K562 (cell line): ENCODE results near the gene TLE3. TPM values are rescaled to one million over a fixed set of nuclear protein-coding genes. Genes with fewer than 3 reads are reported as not detected.

ENCODE experiments used
- ATAC-seq: fragments of 200-7000 bp; cut with Tn5 transposase; 3 replicates; pipeline ENCODE4 v1.9.1; 2020; ENCODE audit warnings: moderate library complexity
- BruUV-seq: library from RNA; stranded (reverse); fragments of 400-500 nt; replicated peaks from 2 replicates; lab custom pipeline; 2021; lab: Mats Ljungman, UMichigan
- CTCF ChIA-PET: fragments of 300-600 bp; formaldehyde crosslinking; extraction: SDS; loops from one replicate; lab custom pipeline; 2021; ENCODE audit warnings: low intra/inter-chr PET ratio; lab: Yijun Ruan, JAX
- POLR2A ChIA-PET: fragments of 300-600, 350-650 bp; sonication (Branson Sonifier 250); formaldehyde crosslinking; extraction: SDS; loops from one replicate; lab custom pipeline; 2021; ENCODE audit warnings: antibody characterized with exemption, inconsistent platforms; lab: Yijun Ruan, JAX
- DNase-seq, 4 experiments: peaks; one replicate each; pipeline versions ENCODE4 v3.0.0 to v3.0.0-alpha.2; 2011 to 2018; ENCODE audit warnings: low spot score in 3 of 4, mixed read lengths in 3 of 4; ENCODE audit errors: extremely low read depth in 1 of 4
- FAIRE-seq: peaks from 2 replicates; lab custom pipeline; 2011; peaks lifted over from hg19 to GRCh38; lab: Jason Lieb, UNC
- H2AFZ ChIP-seq: 2 replicates; pipeline ENCODE4 v1.6.0; 2011; ENCODE audit warnings: low read depth, low read length, control low read depth, inconsistent platforms
- H3K27ac ChIP-seq: fragments of 200-600 bp; 3 replicates; pipeline ENCODE4 v1.8.0; 2011; ENCODE audit warnings: low read depth, mild to moderate bottlenecking, control low read depth, inconsistent platforms, low read length, moderate library complexity, mixed read lengths; ENCODE audit errors: extremely low read depth
- H3K27me3 ChIP-seq, 2 experiments: fragments of 300-600 bp in 1 of 2; 2 replicates in 1 of 2; 3 replicates in 1 of 2; pipeline versions ENCODE4 v1.6.0 to v1.8.0; 2011; ENCODE audit warnings: inconsistent platforms in 2 of 2, low read length in 2 of 2, mild to moderate bottlenecking in 1 of 2, mixed read lengths in 1 of 2, moderate library complexity in 1 of 2; ENCODE audit not compliant: control insufficient read depth in 2 of 2, insufficient read depth in 2 of 2
- H3K36me3 ChIP-seq: fragments of 300-600 bp; 3 replicates; pipeline ENCODE4 v1.8.0; 2011; ENCODE audit warnings: mild to moderate bottlenecking, low read length, inconsistent platforms; ENCODE audit not compliant: control insufficient read depth, insufficient read depth
- H3K4me1 ChIP-seq, 2 experiments: fragments of 200-600 bp in 1 of 2; replicated peaks in 1 of 2; 2 replicates in 1 of 2; 3 replicates in 1 of 2; pipeline versions ENCODE4 v1.5.1 to v1.8.0; 2011; ENCODE audit warnings: inconsistent platforms in 2 of 2, low read length in 2 of 2, mild to moderate bottlenecking in 1 of 2, mixed read lengths in 1 of 2, moderate library complexity in 1 of 2; ENCODE audit not compliant: control insufficient read depth in 2 of 2, insufficient read depth in 2 of 2
- H3K4me2 ChIP-seq: 2 replicates; pipeline ENCODE4 v1.6.1; 2011; ENCODE audit warnings: low read length, control low read depth, inconsistent platforms, mixed read lengths; ENCODE audit not compliant: insufficient read depth
- H3K4me3 ChIP-seq: fragments of 200-600 bp; sonication (generic), shearing (Covaris generic); 2 replicates; pipeline ENCODE4 v1.5.1; 2016; ENCODE audit warnings: control low read depth, inconsistent platforms
- H3K79me2 ChIP-seq: fragments of 200-600 bp; 3 replicates; pipeline ENCODE4 v1.8.0; 2011; ENCODE audit warnings: low read length, inconsistent platforms; ENCODE audit not compliant: control insufficient read depth, insufficient read depth
- H3K9ac ChIP-seq, 2 experiments: 2 replicates each; pipeline versions ENCODE4 v1.6.0 to v1.6.1; 2011; ENCODE audit warnings: low read depth in 2 of 2, low read length in 2 of 2, control low read depth in 1 of 2, inconsistent platforms in 1 of 2, mild to moderate bottlenecking in 1 of 2, mixed read lengths in 1 of 2; ENCODE audit not compliant: insufficient read depth in 1 of 2
- H3K9me1 ChIP-seq: one replicate; pipeline ENCODE4 v1.6.0; 2011; ENCODE audit warnings: inconsistent platforms, mild to moderate bottlenecking, low read length, moderate library complexity; ENCODE audit not compliant: control insufficient read depth, insufficient read depth
- H3K9me3 ChIP-seq: replicated peaks from 2 replicates; pipeline ENCODE4 v1.5.1; 2011; ENCODE audit warnings: low read depth, low read length, inconsistent platforms; ENCODE audit not compliant: control insufficient read depth, insufficient read depth
- H4K20me1 ChIP-seq: replicated peaks from 2 replicates; pipeline ENCODE4 v1.6.1; 2011; ENCODE audit warnings: low read length, inconsistent platforms, mixed read lengths; ENCODE audit not compliant: control insufficient read depth, insufficient read depth
- CBX2 ChIP-seq: fragments of 200-600 bp; sonication (generic); IDR thresholded peaks from one replicate; pipeline ENCODE4 v1.6.1; 2012; ENCODE audit warnings: mild to moderate bottlenecking, low read length, inconsistent platforms; ENCODE audit not compliant: insufficient read depth, poor library complexity, severe bottlenecking
- HDGF ChIP-seq: fragments of 450-650 bp; IDR thresholded peaks from 2 replicates; pipeline ENCODE4 v1.6.1; 2016
- HNRNPH1 ChIP-seq: fragments of 200-400 bp; formaldehyde crosslinking; optimal IDR thresholded peaks from 2 replicates; pipeline ENCODE3; 2017; ENCODE audit warnings: low read depth, mild to moderate bottlenecking, low read length, moderate library complexity
- IFI16 ChIP-seq: fragments of 250-450 bp; sonication (Bioruptor Pico); IDR thresholded peaks from 2 replicates; pipeline ENCODE4 v2.1.2; 2022; ENCODE audit warnings: mild to moderate bottlenecking, inconsistent platforms
- MAFF ChIP-seq: IDR thresholded peaks from 2 replicates; pipeline ENCODE4 v1.6.1; 2012; ENCODE audit warnings: low read length, improper control_type of control experiment
- PURB ChIP-seq: sonication (generic); formaldehyde crosslinking; IDR thresholded peaks from 2 replicates; pipeline ENCODE4 v1.9.0; 2021; ENCODE audit warnings: low read depth, mild to moderate bottlenecking, missing genetic modification reagents
- RAD51 ChIP-seq: fragments of 450-650 bp; IDR thresholded peaks from 2 replicates; pipeline ENCODE4 v1.7.1; 2016; ENCODE audit warnings: low read depth, mild to moderate bottlenecking, borderline replicate concordance
- RFX1 ChIP-seq: fragments of 450-650 bp; IDR thresholded peaks from 2 replicates; pipeline ENCODE4 v1.6.1; 2016; ENCODE audit warnings: mild to moderate bottlenecking, moderate library complexity
- TRIM28 ChIP-seq: fragments of 450-650 bp; IDR thresholded peaks from 2 replicates; pipeline ENCODE4 v1.6.1; 2017
- WGBS: fragments of 100-300 bp; shearing (Covaris generic); methylation state at CpG from one replicate; pipeline ENCODE4 v1.1.6; 2016; ENCODE audit warnings: low coverage, mixed read lengths; ENCODE audit not compliant: insufficient coverage; ENCODE audit errors: missing lambda C conversion rate; 5-methylcytosine and 5-hydroxymethylcytosine counted together
- in situ Hi-C: fragments of 300-500 bp; cut with MboI; formaldehyde crosslinking; loops from 4 replicates; pipeline ENCODE4 v1.15.0; 2018; ENCODE audit warnings: inconsistent platforms, mixed read lengths
- intact Hi-C: fragments of 100-400 bp; cut with micrococcal nuclease; formaldehyde crosslinking; loops from 2 replicates; pipeline ENCODE4 v1.14.2; 2022
- polyA plus RNA-seq, 8 experiments: library from polyadenylated mRNA; depleted of rRNA in 4 of 8; stranded (reverse) in 5 of 8; unstranded in 3 of 8; fragments of >200 nt; fragmentation: Nextera tagmentation in 2 of 8; fragmentation: Illumina TruSeq in 1 of 8; extraction: Ambion mirVana in 2 of 8; extraction: Trizol in 1 of 8; gene quantifications; 2 replicates each; pipeline versions ENCODE4 v1.2.1 to v1.2.3, GENCODE V29; 2011 to 2014; ENCODE audit warnings: inconsistent platforms in 1 of 8, missing spikeins in 1 of 8
- total RNA-seq, 7 experiments: library from RNA; depleted of rRNA in 6 of 7; stranded (reverse); fragments of >200 nt in 6 of 7; fragmentation: Illumina TruSeq in 2 of 7; extraction: Trizol in 2 of 7; gene quantifications; 2 replicates each; pipeline versions ENCODE4 v1.2.1 to v1.2.3, GENCODE V29; 2011 to 2021; ENCODE audit warnings: low replicate concordance in 1 of 7
- TF ChIP-seq, protein P1 (sequence below), 2 experiments: fragments of 450-650 bp; conservative IDR thresholded peaks; 2 replicates each; pipeline ENCODE4 v1.6.1; 2017; ENCODE audit warnings: mild to moderate bottlenecking in 2 of 2, moderate library complexity in 2 of 2
- TF ChIP-seq, protein P2 (sequence below): fragments of 200-800 bp; sonication (Bioruptor generic); IDR thresholded peaks from 2 replicates; pipeline ENCODE4 v1.6.1; 2017; ENCODE audit warnings: missing genetic modification characterization, missing compliant biosample characterization

Gene TLE3
- total and polyA plus RNA-seq, 9 of the 15 experiments (the other 6 are each of a cell fraction or from before 2014, with no cell fraction given) = 1.5 to 84.2 (median 14.1) TPM

DNA sequence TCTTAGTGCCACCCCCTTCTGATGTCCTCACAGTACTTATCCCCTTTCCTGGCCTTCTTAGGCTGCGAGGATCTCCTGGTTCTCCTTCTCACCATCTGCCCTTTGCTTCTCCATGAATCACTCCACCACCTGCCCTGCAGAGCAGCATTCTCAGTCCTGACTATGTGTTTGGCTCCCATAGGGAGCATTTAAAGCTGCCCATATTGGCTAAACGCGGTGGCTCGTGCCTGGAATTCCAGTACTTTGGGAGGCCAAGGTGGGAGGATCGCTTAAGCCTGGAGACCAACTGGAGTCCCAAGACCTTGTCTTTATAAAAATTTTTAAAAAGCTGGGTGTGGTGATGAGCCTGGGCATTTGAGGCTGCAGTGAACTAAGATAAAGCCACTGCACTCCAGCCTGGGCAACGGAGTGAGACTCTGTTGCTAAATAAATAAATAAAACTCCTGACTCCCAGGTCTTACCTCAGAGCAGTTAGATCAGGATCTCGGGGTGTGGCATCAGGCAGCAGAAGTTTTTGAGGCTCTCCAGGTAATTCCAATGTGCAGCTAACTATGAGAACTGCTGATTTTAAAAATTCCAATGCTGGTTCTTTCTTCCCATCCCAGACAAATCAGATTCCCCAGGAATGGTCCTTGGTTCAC is 36.2 kb upstream of the TLE3 start:
- in situ Hi-C loops = no loop called here
- Histone ChIP-seq H3K79me2 (no peaks in the 10 kb centered on the region), H3K9ac (no peak overlapping the region), H4K20me1 (no peaks in the 10 kb centered on the region; the same call in 1 of the 2 replicates), H3K4me1 (no peaks in the 10 kb centered on the region; a peak in 1 of 5 replicates), H3K4me3 (no peak overlapping the region), H2AFZ (no peak overlapping the region), H3K27me3 (peaks cover 22 to 52% of the 10 kb centered on the region in 2 experiments), H3K27ac (no peak overlapping the region), H3K9me3 (peaks cover under 1% of the 10 kb centered on the region; the same call in 1 of the 2 replicates), H3K9me1 (no peaks in the 10 kb centered on the region), H3K4me2 (no peak overlapping the region), H3K36me3 (no peaks in the 10 kb centered on the region)
- no TSS peak for BruUV-seq
- FAIRE-seq (no peak), DNase-seq (no peak), ATAC-seq (no peak)
- intact Hi-C loops = no loop called here
- ChIA-PET CTCF (no interaction called here), POLR2A (interaction anchor here (0.5 to 1.0 kb wide), 5 partner anchors 9 to 561 kb away, joined by 3 to 4 read pairs (median 3); no protein-coding TSS in a partner anchor)
- no peak for TF ChIP-seq CBX2
- TF ChIP-seq HNRNPH1 = no peak
- TF ChIP-seq IFI16 (CRISPR knock-in tag) = no peak
- WGBS = under 1% methylated on average over 7 of the region's 7 CpGs

DNA sequence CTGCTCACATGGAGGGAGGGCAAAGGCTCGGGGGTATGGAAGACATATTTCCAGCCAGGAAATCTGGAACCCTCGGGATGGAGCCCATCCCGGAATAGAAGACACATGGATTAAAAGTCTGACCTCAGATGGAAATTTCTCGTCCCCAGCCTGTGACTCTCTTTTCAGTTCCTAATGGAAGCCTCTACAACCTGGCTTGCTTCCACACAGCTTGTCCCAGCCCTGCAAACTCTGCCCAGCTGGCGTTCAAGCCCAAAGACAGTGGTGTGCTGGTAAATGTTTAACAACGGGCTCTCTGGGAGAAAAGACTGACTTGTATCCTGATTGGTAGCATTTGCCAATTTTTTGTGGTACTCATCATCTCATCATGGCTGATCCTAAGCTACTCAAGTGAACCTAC is 35.6 kb upstream of the TLE3 start:
- BruUV-seq = no TSS peak
- DNase-seq = no peak
- ChIA-PET POLR2A (interaction anchor here (0.5 to 1.0 kb wide), 4 partner anchors 9 to 538 kb away, joined by 3 to 4 read pairs (median 3); no protein-coding TSS in a partner anchor), CTCF (no interaction called here)
- H3K4me1 ChIP-seq = no peaks in the 10 kb centered on the region; a peak in 1 of 5 replicates
- H3K9me3 ChIP-seq = peaks cover 4% of the 10 kb centered on the region; the same call in 1 of the 2 replicates
- H3K27ac ChIP-seq = no peak overlapping the region
- no peak overlapping the region for H2AFZ ChIP-seq
- H3K27me3 ChIP-seq = peaks cover 20 to 49% of the 10 kb centered on the region in 2 experiments
- H4K20me1 ChIP-seq = no peaks in the 10 kb centered on the region; the same call in 1 of the 2 replicates
- no peaks in the 10 kb centered on the region for H3K36me3 ChIP-seq
- no peak overlapping the region for H3K9ac ChIP-seq
- intact Hi-C loops (no loop called here), in situ Hi-C loops (no loop called here)
- no peak for ATAC-seq
- H3K9me1 ChIP-seq = no peaks in the 10 kb centered on the region
- H3K79me2 ChIP-seq = no peaks in the 10 kb centered on the region
- H3K4me2 ChIP-seq = no peak overlapping the region
- FAIRE-seq = no peak
- no peak overlapping the region for H3K4me3 ChIP-seq
- 0% methylated on average over 6 of the region's 6 CpGs for WGBS
- TF ChIP-seq TRIM28 = no peak
- no peak for TF ChIP-seq MAFF
- TF ChIP-seq, protein P1, sequence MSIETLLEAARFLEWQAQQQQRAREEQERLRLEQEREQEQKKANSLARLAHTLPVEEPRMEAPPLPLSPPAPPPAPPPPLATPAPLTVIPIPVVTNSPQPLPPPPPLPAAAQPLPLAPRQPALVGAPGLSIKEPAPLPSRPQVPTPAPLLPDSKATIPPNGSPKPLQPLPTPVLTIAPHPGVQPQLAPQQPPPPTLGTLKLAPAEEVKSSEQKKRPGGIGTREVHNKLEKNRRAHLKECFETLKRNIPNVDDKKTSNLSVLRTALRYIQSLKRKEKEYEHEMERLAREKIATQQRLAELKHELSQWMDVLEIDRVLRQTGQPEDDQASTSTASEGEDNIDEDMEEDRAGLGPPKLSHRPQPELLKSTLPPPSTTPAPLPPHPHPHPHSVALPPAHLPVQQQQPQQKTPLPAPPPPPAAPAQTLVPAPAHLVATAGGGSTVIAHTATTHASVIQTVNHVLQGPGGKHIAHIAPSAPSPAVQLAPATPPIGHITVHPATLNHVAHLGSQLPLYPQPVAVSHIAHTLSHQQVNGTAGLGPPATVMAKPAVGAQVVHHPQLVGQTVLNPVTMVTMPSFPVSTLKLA (conservative IDR thresholded peaks at IDR 0.05) = no peak
- no peak for TF ChIP-seq RFX1
- TF ChIP-seq PURB = no peak
- TF ChIP-seq HDGF = no peak
- TF ChIP-seq, protein P2, sequence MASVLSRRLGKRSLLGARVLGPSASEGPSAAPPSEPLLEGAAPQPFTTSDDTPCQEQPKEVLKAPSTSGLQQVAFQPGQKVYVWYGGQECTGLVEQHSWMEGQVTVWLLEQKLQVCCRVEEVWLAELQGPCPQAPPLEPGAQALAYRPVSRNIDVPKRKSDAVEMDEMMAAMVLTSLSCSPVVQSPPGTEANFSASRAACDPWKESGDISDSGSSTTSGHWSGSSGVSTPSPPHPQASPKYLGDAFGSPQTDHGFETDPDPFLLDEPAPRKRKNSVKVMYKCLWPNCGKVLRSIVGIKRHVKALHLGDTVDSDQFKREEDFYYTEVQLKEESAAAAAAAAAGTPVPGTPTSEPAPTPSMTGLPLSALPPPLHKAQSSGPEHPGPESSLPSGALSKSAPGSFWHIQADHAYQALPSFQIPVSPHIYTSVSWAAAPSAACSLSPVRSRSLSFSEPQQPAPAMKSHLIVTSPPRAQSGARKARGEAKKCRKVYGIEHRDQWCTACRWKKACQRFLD (CRISPR knock-in tag) = no peak
- no peak for TF ChIP-seq RAD51
